ENCODE results near the gene NT5DC2.
"Not testable (repeated sequence)": the region's sequence is repeated elsewhere in the genome, so short reads cannot be mapped to it uniquely, and the experiment has no call there.

NT5DC2 gene

DNA sequence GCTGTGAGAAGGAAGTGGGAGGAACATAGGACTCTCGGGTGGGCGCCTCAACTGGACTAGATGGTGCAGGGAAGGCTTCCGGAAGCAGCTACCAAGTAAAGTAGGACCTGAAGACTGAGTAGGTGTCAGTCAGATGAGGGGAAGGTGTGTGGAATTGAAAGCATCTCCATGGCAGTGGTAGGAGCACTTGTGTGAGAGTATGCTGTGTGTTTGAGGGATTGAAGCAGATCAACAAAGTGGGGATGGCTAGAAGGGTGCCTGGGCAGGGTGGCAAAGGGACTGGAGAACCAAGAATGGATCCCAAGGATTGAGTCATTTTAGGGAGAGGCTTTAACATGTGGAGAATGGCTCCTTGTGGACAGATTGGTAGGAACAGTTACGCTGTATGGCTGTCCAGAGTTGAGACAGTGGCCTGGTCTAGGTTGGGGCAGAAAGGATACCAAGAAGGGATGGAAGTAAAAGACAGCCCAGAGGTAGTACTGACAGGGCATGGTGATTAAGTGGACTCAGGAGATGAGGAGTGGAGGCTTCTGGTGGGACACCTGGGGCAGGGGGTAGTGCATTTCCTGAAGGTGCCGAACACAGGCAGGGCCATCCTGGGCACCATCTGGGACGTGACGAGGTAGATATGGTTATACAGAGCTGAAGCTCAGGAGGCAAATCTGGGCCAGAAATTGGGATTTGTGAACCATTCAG is 4.2 kb upstream of the NT5DC2 start:
- peak overlapping the region; percentile 94 for H3K4me3 ChIP-seq (ENCODE audit: low read depth, low read length)

DNA sequence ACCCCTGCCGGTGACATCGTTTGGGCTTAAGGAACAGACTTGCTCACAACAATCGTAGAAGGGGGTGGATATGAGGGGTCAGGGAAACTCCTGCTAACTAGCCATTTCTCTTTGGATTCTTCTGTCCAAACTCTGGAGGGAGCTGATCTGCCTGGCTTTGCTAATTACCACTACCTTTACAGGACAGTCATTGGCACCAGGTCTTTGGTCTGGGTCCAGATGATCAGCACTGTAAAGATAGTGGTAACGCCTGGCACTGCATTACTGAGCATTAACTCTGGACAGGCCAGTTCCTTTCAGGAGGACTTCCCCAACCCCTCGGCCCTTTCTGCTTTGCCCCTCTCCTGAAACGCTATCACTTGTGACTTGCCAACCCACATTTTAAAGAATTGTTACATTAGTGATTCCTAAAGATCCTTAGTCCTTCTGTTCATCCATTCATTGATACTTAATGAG is 3.5 kb upstream of the NT5DC2 start:
- peak overlapping the region; percentile 94 for H3K4me3 ChIP-seq (ENCODE audit: low read depth, low read length)

DNA sequence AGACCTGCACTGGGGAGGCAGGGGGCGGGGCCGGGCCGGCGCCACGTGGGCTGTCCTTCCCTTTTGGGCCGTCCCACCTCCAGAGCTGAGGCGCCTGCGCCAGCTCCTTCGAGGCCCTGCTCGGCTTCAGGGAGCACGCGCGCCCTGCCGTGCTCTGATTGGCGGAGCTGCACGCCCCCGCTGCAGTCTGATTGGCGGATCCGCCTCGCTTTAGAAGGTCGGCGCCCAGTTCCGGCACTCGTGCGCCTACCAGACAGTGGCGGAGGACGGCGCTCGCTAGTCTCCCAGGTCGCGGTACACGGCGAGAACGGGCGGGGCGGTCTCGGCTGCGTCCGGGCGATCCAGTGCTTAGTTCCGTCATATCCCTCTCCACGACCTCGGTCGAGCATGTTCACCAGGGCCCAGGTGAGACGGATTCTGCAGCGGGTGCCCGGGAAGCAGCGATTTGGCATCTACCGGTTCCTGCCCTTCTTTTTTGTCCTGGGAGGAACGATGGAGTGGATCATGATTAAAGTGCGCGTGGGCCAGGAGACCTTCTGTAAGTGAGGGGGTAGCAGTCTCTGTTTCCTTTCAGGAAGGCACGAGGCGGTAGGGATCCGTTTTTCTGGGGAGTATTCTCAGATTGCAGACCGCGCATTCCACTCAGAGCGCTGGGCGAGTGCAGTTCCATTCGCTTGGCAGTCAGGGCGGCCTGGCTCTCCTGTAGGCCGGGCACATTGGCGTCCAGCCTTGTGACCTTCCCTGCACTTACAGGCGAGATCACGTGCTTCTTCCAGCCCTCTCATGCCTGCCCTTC is 2.9 kb upstream of the NT5DC2 start, which contains the start of gene UQCC5:
UQCC5 (plus strand) TSS at position 237 of the 796 bp plus-strand sequence; CDS start at position 388, 151 bp downstream.
- H3K4me3 ChIP-seq (ENCODE audit: low read depth, low read length): peak within 1 kb of the TSS; percentile 94

DNA sequence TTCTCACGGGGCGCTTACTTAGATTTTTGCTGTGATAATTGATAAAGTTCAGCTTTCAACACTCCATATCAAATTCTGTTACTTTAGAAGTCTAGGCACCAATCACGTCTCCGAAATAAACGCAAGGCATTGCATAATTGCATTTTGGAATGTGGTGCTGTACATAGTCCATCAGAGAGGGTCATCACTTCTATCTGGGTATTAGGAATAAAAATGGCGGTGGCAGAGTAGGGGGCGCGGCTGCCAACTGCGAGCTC is 2.4 kb upstream of the NT5DC2 start:
- H3K4me3 ChIP-seq (ENCODE audit: low read depth, low read length): no peak overlapping the region

DNA sequence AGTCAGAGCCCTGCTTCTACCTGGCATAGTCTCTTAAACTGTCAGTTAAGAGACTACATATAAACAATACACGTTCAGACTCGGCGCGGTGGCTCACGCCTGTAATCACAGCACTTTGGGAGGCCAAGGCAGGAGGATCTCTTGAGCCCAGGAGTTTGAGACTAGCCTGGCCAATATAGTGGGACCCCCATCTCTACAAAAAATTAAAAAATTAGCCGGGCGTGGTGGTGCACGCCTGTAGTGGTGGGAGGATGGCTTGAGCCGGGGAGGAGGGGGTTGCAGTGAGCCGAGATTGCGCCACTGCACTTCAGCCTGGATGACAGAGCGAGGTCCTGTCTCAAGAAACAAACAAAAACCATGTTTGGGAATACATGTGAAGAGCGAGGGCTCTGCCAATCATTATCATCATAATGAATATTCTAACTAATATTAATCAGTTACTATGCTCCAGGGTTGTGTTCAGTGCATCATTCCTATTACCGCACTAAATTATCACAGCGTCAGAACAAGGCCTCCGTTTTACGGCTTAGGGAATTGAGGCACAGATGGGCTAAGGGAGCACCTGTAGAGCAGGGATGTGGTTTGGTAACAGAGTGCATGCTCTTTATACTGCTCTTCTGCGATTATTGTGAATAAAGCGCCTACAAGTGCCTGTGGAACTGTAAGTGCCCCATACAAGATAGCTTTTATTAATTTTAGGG is 1.9 kb upstream of the NT5DC2 start:
- H3K4me3 ChIP-seq (ENCODE audit: low read depth, low read length): no peak overlapping the region

DNA sequence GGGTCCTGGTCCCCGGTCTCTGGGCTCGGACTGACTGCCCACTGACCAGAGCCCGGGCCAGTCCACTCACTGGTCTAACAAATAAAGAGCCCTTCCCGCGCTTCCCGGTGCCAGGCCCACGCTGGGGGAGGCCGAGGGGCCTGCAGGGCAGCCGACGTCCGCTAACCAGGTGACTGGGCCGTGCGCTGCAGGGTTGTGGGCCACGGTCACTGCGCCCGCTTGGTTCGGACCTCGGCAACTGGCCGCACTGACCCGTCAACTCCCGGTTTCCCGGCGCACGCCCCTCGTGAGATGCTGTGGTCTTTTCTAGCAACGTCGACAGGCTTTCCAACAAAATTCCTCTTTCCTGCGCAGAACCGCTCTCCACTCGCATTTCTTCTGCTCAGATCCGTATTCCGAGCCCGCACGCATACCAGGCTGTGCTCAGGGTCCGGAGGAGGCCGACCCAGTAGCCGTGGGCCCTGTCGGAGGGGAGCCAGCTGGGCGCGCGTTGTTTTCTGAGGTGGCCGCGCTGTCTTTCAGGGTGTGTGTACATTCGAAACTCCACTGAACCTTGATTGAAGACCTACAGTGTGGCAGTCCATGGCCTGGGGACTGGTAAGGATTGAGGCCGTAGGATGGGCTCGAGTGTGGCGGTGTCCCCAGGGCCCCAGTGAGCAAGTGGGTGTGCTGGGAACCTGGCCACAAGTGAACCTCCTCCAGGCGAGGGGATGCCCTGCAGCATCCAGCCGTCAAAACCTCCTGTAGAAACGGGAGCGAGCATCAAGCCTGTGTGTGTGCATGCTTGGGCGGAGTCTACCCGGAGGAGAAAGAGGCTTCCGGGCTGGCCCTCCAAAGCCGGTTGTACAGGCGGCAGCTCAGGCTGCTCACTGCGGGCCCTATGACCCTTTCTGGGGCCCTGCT is 875 bp upstream of the NT5DC2 start:
- H3K4me3 ChIP-seq (ENCODE audit: low read depth, low read length): peak overlapping the region; percentile 47

DNA sequence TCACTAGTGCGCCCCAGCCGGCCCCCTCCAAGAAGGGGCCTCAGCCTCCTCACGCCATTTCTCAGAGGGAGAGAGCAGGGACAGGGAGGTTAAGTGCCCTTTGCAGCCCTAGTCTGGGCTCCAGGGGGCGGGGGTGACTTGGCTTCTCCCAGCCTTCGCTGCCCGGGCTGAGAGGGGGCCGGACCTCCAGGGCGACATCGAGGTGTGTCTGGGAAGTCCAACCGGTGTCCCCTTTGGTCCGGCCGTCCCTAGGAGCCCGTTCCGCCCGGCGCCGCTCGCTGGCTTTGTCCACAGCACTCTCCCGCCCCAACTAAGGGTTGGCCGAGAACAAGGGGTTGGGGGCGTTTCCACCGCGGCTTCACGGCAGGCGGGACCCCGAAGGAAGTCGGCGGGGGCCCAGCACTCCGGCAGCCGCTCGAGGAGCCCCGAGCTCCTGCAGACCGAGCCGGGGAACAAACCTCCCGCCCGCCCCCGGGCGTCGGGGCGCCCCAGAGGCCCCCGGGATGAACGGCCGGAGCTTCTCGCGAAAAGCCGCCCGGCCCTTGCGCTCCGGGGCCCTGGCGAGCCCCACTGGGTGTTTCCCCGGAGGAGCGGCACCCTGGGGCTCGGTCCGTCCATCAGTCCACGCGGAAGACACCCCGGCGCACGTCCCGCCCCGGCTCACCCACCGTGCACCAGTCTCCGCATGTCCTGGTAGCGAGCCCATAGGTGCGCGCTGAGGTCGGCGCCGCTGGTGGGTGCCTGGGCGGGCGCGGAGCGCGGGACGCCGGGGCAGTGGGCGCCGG is 627 bp downstream of the NT5DC2 start:
- peak overlapping the region; percentile 63 for H3K4me3 ChIP-seq (ENCODE audit: low read depth, low read length)

DNA sequence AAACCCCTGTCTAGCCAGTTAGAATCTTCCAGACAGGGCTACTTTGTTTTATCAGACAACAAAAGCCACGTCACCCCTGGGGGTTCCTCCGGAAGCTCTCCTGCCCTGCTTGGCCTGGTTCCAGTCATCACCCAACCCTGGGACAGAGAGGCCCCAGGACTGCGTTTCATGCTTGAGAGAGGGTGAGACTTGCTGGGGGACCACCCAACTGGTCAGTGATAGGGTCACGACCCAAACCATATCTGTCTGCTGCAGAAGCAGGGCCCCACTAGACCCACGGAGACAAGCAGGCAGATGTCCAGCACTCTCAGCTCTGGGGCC is 1.2 kb downstream of the NT5DC2 start:
- peak overlapping the region; percentile 63 for H3K4me3 ChIP-seq (ENCODE audit: low read depth, low read length)

DNA sequence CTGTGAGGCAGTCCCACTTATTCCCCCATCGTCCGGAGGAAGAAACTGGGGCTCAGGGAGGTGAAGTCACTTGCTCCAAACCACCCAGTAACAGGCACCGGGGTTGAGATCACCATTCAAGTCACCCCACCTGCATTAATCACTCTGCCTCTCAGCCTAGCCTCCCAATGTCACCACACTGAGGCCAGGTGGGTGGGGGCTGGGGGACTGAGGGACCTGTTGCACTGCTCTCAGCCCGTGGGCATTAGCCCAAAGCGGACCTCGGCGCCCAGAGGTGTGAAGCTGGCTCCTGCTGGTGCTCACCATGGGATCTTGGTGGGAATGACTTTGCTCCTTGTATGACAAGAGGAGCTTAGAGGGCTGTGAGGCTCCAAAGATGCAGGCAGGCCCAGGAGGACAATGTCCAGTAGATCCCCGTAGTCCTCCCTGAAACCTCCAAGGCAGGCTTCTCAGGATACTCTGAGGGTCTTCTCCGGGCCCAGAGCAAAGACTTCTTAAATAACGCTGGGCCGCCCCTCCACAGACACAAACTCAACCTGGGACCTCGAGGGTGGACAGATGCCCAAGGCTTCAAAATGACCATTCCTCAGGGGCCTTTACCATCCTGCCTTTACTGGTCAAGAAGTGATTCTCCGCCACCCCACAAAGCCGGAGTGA is 1.7 kb downstream of the NT5DC2 start:
- H3K4me3 ChIP-seq (ENCODE audit: low read depth, low read length): peak overlapping the region; percentile 63

DNA sequence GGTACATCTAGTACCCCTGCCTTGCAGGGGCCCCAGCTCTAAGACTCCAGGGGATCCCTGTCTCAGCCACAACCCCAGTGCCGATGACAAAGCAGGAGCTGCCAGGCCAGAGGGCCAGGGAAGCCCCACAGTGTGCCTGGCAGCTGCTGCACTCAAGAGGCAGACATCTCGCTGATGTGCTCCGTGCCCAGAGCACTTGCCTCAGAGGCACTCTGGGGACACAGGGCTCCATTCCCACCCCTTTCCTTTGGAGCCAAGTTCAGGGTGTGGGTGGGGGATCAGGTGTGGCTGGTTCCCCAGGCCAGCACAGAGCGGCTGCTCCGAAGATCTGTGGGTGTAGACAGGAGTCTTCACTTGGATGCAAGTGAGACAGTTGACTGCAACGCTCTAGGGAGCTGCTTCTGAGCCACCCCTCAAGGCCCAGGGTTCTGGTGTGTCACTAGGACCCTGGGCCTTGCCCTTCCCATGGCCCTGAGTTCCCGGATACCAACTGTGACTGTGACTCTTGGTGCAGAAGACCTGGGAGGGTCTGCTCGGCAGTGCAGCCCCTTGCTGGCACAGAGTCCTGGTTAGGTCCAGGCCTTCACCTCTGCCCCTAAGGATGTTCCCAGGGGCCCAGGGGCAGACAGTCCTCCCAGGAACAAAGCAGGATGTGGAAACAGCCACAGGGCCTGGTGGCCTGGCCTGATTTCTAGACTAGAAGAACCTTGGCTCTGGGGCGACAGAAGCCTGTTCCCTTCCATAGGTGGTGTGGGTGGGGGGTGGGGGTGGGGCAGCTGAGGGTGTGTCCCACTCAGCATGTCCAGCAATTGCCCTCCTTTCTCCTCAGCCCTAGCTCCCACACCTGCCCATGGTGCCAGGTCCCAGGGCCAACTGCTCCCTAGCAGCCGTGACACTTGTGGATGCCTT is 2.5 kb downstream of the NT5DC2 start:
- H3K4me3 ChIP-seq (ENCODE audit: low read depth, low read length): no peak overlapping the region

DNA sequence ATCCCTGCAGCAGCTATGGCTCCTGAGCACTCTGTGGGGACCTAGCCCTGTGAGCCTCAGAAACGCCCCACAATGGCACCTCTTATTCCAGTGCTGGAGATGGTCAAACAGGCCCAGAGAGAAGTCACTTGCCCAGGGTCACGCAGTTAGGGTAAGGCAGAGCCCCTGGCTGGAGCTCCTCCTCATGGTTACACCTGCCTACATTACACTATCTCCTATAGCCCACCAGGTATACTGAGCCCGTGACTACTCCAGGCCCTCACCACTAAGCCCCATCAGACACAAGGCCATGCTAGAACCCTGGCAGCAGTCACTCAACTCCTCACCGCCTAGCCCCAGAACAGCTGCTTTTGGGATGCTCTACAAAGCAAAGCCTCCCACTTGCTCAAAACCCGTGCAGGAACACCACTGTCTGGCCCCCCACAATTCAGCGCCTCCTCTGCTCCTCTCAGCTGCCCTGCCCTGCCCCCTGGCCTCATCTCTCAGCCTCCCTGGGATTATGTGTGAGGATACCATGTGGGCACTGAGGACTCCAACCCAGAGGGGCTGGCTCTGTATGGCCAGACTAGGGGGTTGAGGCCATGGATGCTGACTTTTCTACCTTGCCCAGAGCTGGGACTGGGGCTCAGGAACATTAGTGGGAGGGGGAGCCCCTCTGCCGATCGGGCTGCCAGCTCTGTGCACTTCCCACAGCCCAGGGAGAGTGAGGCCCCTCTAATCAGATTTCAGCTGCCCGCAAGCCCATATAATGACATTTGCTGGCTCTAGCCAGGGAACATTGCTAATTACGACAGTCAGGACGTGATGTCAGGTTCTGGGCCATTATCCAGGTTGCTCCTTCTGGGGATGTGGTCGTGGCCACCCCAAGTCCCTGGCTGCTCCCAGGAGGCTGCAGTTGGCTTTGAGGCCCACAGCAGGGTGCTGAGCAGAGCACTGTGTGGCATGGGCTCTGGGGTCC is 4.0 kb downstream of the NT5DC2 start:
- no peak overlapping the region for H3K4me3 ChIP-seq (ENCODE audit: low read depth, low read length)

DNA sequence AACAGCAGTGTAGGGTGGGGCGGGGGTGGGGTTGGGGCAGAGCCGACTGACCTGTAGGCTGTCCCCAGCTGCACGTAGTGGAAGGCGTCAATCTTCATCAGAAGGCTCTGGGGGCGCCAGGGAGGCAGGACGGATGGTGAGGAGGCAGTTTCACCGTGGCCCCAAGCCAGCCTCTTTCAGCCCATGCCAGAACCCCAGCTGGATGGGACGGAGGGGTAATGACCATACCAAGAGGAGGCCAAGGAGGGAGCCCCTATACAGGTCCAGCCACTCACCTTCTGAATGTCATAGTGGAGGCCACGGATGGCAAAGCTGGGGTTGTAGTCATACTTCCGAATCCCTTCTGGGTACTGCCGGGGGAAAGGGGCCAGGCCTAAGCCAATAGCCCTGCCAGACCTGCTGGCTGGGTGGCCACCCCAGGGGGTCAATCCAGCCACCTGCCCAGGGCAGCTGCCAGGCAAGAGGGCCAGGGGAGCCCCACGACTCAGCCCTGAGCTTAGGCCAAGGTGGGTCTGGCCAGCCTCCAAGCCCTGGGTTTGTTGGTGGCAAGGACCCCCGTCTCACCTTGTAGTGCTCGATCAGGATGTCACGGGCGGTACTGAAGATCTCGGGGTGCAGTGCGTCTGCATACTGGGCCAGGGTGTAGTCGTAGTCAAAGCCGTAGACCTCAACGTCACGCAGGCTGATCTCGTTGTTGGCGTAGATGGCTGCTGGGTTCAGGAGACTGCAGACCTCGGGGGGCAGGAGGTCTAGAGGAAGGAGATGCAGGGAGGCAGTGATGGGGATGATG is 4.9 kb downstream of the NT5DC2 start:
- H3K4me3 ChIP-seq (ENCODE audit: low read depth, low read length): no peak overlapping the region

DNA sequence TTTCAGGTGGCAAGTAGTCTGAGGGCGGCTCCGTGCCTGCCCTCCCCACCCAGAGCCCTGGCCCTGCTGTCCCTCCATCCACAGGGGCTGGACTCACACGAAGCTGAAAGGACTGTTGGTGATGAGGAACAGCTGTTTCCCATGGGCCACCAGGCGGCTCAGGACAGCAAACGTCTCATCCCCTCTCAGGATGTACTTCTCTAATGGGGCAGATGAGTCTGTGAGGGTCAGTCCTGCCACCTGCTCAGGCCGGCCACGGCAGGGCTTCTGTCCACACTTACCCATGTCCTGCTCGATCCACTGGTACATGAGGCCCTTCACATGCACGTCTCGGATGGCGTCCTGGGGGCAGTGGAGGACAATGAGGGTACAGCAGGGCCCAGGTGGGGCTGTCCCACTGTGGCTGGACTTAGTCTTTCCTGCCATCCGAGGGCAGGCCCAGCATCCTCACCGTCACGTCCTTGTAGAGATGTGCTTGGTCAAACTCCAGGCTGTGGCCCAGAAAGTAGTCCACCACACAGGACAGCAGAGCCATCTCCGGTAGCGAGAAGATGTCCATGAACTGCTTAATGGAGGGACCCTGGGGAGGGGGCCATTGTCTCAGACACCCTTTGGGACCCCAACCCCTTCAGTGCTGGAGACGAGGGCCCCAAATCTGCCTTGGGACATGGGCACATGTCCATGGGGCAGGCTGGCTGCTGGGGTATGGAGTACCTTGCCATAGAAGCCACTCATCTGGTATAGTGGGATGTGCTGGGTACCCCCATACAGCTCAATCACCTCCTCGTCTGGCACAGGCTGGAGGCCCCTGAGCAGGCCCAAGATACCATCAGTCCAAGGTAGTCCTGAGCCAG is 5.7 kb downstream of the NT5DC2 start:
- H3K4me3 ChIP-seq (ENCODE audit: low read depth, low read length): no peak overlapping the region

DNA sequence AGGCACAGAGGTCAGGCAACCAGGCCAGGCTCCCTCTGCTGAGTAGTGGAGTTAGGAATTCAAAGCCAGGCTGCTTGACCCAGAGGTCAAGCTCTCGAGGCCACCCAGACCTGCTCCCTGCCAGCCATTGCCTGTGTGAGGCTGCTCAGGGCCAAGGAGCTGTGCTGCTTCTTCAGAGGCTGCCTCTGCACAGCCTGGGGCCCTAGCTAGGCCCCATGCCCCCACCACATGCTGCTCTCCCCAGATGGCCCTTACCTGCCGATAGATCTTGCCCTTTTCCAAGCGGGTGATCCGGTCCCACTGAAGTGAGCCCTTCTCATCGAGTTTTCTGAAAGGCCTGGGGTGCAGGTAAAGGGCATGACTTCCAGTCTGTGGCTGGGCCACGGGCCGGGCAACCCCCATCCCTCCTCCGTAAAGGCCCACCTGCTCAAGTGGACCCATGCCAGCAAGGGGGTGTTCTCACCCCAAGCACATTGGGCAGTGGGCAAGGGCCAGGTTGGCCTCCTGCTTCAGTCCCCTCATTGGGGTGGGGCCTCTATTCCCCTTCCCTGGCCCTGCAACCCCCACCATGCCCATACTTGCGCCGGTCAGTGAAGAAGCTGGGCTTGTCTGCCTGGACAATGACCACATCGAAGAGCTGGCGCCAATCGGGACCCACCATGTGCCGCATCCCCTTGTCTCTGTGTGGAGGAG is 6.5 kb downstream of the NT5DC2 start:
- H3K4me3 ChIP-seq (ENCODE audit: low read depth, low read length): no peak overlapping the region

DNA sequence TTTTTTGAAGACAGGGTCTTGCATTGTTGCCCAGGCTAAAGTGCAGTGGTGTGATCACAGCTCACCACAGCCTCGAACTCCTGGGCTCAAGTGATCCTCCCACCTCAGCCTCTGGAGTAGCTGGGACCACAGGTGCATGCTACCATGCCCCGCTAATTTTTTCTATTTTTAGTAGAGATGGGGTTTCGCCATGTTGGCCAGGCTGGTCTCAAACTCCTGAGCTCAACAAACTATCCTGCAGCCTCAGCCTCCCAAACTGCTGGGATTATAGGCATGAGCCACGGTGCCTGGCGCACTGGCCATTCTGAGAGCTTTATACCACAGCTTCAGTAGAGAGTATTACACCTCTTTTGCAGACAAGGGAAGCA is 7.0 kb downstream of the NT5DC2 start:
- not testable (repeated sequence) for H3K4me3 ChIP-seq (ENCODE audit: low read depth, low read length)
